ENCODE measurements around the gene BRAP. TPM values are rescaled to one million over a fixed set of nuclear protein-coding genes. Genes with fewer than 3 reads are reported as not detected.

Gene BRAP
- total and polyA plus RNA-seq, 7 donors = 13.5 to 34.6 (median 19.6) TPM

GRCh38 chr12:111638556-111638955 lies 47.2 kb downstream of the BRAP start:
- Histone ChIP-seq H3K9me3 (no peaks in the 10 kb centered on the region), H3K27ac (no peak overlapping the region), H3K36me3 (ENCODE audit: insufficient read depth in 1 of 2, low read depth in 1 of 2) (peaks cover 2 to 41% of the 10 kb centered on the region in 2 donors), H3K27me3 (ENCODE audit: insufficient read depth in 3 of 3, low read length in 2 of 3) (no peaks in the 10 kb centered on the region), H3K4me3 (no peak overlapping the region), H3K4me1 (peaks cover 13% of the 10 kb centered on the region)
- TF ChIP-seq, protein P1, sequence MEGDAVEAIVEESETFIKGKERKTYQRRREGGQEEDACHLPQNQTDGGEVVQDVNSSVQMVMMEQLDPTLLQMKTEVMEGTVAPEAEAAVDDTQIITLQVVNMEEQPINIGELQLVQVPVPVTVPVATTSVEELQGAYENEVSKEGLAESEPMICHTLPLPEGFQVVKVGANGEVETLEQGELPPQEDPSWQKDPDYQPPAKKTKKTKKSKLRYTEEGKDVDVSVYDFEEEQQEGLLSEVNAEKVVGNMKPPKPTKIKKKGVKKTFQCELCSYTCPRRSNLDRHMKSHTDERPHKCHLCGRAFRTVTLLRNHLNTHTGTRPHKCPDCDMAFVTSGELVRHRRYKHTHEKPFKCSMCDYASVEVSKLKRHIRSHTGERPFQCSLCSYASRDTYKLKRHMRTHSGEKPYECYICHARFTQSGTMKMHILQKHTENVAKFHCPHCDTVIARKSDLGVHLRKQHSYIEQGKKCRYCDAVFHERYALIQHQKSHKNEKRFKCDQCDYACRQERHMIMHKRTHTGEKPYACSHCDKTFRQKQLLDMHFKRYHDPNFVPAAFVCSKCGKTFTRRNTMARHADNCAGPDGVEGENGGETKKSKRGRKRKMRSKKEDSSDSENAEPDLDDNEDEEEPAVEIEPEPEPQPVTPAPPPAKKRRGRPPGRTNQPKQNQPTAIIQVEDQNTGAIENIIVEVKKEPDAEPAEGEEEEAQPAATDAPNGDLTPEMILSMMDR (IDR thresholded peaks at IDR 0.05) = no peak
- ATAC-seq = no peak
- no peak for DNase-seq
- WGBS, 3 donors = 53 to 69% (median 58%) methylated on average over 6 of the region's 6 CpGs
- intact Hi-C loops (cut with DNase I) = no loop called here

DNA sequence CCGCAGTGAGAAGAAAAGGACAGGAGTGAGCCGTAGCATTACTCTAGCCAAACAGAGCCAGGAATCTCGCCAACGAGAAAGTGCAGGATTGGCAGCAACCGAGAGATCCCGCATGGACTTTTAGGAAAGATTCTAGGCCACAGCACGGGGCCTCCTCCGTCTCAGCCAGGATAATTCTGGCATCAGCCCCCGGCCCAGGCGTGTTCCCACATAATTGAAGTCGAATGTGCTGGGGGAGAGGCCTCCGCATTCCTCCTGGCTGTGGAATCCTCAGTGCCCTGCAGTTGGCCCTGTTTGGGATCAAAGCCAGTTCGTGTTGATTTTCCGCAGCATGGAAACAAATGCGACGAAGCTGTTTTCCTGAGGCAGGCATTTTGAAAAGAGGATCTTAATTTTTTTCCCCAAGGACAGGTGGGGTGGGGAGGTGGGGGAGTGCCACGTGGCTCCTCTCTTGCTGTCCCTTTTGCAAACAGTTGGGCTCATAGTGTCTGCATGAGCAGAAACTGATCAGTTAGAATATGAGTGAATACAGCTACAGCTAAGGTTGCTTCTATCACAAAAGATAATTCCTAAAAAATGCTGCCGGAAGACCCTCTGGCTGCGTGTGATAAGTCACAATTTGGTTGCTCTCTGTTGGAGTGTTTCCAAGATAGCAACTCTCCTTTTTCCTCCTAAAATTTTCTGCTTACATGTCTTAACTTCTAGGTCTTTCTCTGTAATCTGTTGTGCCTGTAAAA lies 49.4 kb downstream of the BRAP start:
- peaks cover 0 to 19% of the 10 kb centered on the region in 2 donors for H3K36me3 ChIP-seq (ENCODE audit: insufficient read depth in 1 of 2, low read depth in 1 of 2)
- DNase-seq (peak; percentile 66 to 67), ATAC-seq (peak; percentile 47 to 79 (median 70))
- H3K9me3 ChIP-seq = no peaks in the 10 kb centered on the region
- H3K27me3 ChIP-seq (ENCODE audit: insufficient read depth in 3 of 3, low read length in 2 of 3) = no peaks in the 10 kb centered on the region
- WGBS, 3 donors = 5 to 13% (median 7%) methylated on average over 19 of the region's 19 CpGs
- H3K4me1 ChIP-seq = peaks cover 13% of the 10 kb centered on the region
- peak overlapping the region; percentile 32 for H3K4me3 ChIP-seq
- peak overlapping the region; percentile 5 for H3K27ac ChIP-seq
- TF ChIP-seq, protein P1 (IDR thresholded peaks at IDR 0.05) = no peak
- intact Hi-C loops (cut with DNase I) = loop anchor here in 1 of 2 donors (1.0 kb wide), 1 partner anchor 37 kb away; the partner anchor contains the start of gene ATXN2

DNA sequence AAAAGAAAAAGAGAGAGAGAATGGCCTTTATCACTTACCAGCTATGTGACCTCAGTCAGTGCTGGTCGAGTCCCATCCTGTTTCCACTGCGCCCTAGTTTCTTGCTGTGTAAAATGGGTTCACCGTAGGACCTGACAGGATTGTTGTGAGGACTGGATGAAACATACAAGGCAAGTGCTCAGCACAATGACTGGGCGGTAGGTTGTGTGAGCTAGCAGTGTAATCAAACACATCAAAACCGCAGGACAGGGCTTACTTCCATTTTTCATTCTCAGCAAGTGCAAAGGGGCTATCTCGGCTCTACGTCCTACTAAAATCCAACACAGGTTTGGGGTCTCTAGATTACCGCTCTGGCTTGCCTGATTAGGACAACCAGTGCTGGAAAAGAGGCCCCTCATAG lies 50.2 kb downstream of the BRAP start:
- Histone ChIP-seq H3K27me3 (ENCODE audit: insufficient read depth in 3 of 3, low read length in 2 of 3) (no peaks in the 10 kb centered on the region), H3K27ac (peak overlapping the region; percentile 5), H3K9me3 (no peaks in the 10 kb centered on the region), H3K4me1 (peaks cover 13% of the 10 kb centered on the region), H3K4me3 (no peak overlapping the region), H3K36me3 (ENCODE audit: insufficient read depth in 1 of 2, low read depth in 1 of 2) (peaks cover 0 to 11% of the 10 kb centered on the region in 2 donors)
- WGBS, 3 donors = 77 to 82% (median 81%) methylated on average over 8 of the region's 8 CpGs
- no peak for ATAC-seq
- intact Hi-C loops (cut with DNase I) = no loop called here
- DNase-seq = no peak
- TF ChIP-seq, protein P1 (IDR thresholded peaks at IDR 0.05) = no peak

DNA sequence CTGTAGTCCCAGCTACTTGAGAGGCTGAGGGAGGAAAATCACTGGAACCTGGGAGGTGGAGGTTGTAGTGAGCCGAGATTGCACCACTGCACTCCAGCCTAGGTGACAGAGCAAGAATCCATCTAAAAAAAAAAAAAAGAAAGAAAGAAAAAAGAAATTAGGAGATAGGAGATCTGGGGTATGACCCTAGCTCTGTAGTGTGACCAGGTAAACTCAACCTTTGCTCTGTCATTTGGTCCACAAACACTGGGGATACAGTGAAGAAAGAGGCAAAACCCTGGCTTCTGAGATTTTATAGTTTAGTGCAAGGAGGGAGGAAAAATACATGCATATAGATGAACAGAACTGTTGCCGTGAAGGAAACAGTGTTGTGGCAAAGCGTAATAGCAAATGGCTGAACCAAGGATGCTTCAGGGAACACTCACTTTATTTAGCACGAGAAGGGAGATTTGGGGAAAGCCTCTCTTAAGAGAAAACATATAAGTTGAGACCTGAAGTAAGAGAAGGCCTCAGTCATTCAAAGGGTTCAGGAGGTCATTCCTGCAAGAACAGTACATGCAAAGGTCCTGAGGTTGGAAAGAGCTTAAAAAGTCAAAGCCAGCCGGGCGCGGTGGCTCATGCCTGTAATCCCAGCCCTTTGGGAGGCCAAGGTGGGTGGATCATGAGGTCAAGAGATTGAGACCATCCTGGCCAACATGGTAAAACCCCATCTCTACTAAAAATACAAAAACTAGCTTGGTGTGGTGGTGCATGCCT lies 57.1 kb downstream of the BRAP start:
- Histone ChIP-seq H3K27me3 (ENCODE audit: insufficient read depth in 3 of 3, low read length in 2 of 3) (no peaks in the 10 kb centered on the region), H3K36me3 (ENCODE audit: insufficient read depth in 1 of 2, low read depth in 1 of 2) (no peaks in the 10 kb centered on the region), H3K4me1 (no peaks in the 10 kb centered on the region), H3K27ac (no peak overlapping the region), H3K9me3 (no peaks in the 10 kb centered on the region), H3K4me3 (no peak overlapping the region)
- TF ChIP-seq, protein P1 (IDR thresholded peaks at IDR 0.05) = no peak
- intact Hi-C loops (cut with DNase I) = no loop called here
- 93 to 97% (median 95%) methylated on average over 7 of the region's 7 CpGs for WGBS, 3 donors
- ATAC-seq (no peak), DNase-seq (no peak)

Data from psoas muscle (tissue), 8 donors.